GM23338 (cell line): ENCODE data around the gene TVP23A.

Source experiments
- CREB1 ChIP-seq: fragments of 250-450 bp; sonication (Bioruptor Pico); IDR thresholded peaks from 2 replicates; pipeline ENCODE4 v1.5.0; 2020; ENCODE audit warnings: low read depth, mild to moderate bottlenecking, moderate library complexity
- EZH2 ChIP-seq: fragments of 200-600 bp; sonication (generic); IDR thresholded peaks from one replicate; pipeline ENCODE4 v1.8.0; 2017; ENCODE audit warnings: antibody characterized with exemption, mild to moderate bottlenecking, low read depth; ENCODE audit not compliant: unreplicated experiment

GRCh38 chr16:10765772-10766171, 52.8 kb downstream of the TVP23A start:
- TF ChIP-seq EZH2, result no peak
- no peak for TF ChIP-seq CREB1 (CRISPR knock-in tag)
